ENCODE results near the gene PACRG.

PACRG gene

DNA sequence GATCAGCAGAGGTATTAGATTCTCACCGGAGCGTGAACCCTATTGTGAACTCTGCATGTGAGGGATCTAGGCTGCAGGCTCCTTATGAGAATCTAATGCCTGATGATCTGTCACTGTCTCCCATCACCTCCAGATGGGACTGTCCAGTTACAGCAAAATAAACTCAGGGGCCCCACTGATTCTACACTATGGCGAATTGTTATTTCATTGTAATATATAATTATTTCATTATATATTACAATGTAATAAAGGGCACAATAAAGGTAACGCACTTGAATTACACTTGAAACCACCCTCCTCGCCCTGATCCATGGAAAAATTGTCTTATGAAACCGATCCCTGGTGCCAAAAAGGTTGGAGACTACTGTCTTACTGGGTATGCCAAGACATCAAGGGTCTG is 18.8 kb upstream of the PACRG start:
- H3K27me3 ChIP-seq, result no peaks in the 10 kb centered on the region
- no peak overlapping the region for H3K4me3 ChIP-seq
- no peaks in the 10 kb centered on the region for H3K9me3 ChIP-seq
- H3K4me2 ChIP-seq, result no peak overlapping the region
- peaks cover 18% of the 10 kb centered on the region for H3K4me1 ChIP-seq
- no peak overlapping the region for H3K27ac ChIP-seq
- no peaks in the 10 kb centered on the region for H3K36me3 ChIP-seq
- no peak overlapping the region for H3K9ac ChIP-seq
- H4K20me1 ChIP-seq, result no peaks in the 10 kb centered on the region
- no peak for TF ChIP-seq Cebpa-rat (IDR thresholded peaks at IDR 0.05)

GRCh38 chr6:162709431-162709830 is 18.3 kb upstream of the PACRG start:
- H3K4me1 ChIP-seq, result peaks cover 18% of the 10 kb centered on the region
- no peaks in the 10 kb centered on the region for H3K9me3 ChIP-seq
- H3K36me3 ChIP-seq, result no peaks in the 10 kb centered on the region
- H3K27me3 ChIP-seq, result no peaks in the 10 kb centered on the region
- H4K20me1 ChIP-seq, result no peaks in the 10 kb centered on the region
- TF ChIP-seq Cebpa-rat (IDR thresholded peaks at IDR 0.05), result no peak
- H3K4me3 ChIP-seq, result no peak overlapping the region
- H3K9ac ChIP-seq, result no peak overlapping the region
- no peak overlapping the region for H3K4me2 ChIP-seq
- H3K27ac ChIP-seq, result no peak overlapping the region

GRCh38 chr6:162710419-162710818 is 17.4 kb upstream of the PACRG start:
- no peak overlapping the region for H3K4me3 ChIP-seq
- peaks cover 14% of the 10 kb centered on the region for H3K4me1 ChIP-seq
- no peaks in the 10 kb centered on the region for H3K27me3 ChIP-seq
- no peak overlapping the region for H3K9ac ChIP-seq
- no peak overlapping the region for H3K27ac ChIP-seq
- H4K20me1 ChIP-seq, result no peaks in the 10 kb centered on the region
- no peak for TF ChIP-seq Cebpa-rat (IDR thresholded peaks at IDR 0.05)
- no peaks in the 10 kb centered on the region for H3K9me3 ChIP-seq
- no peak overlapping the region for H3K4me2 ChIP-seq
- H3K36me3 ChIP-seq, result no peaks in the 10 kb centered on the region

GRCh38 chr6:162710936-162711335 is 16.8 kb upstream of the PACRG start:
- no peak overlapping the region for H3K9ac ChIP-seq
- no peaks in the 10 kb centered on the region for H3K9me3 ChIP-seq
- TF ChIP-seq Cebpa-rat (IDR thresholded peaks at IDR 0.05), result no peak
- no peaks in the 10 kb centered on the region for H4K20me1 ChIP-seq
- no peak overlapping the region for H3K4me3 ChIP-seq
- H3K27me3 ChIP-seq, result no peaks in the 10 kb centered on the region
- no peaks in the 10 kb centered on the region for H3K36me3 ChIP-seq
- H3K4me2 ChIP-seq, result no peak overlapping the region
- peaks cover 9% of the 10 kb centered on the region for H3K4me1 ChIP-seq
- no peak overlapping the region for H3K27ac ChIP-seq

- Histone ChIP-seq H3K9ac (no peak overlapping the region), H3K36me3 (no peaks in the 10 kb centered on the region), H3K4me2 (no peak overlapping the region), H4K20me1 (no peaks in the 10 kb centered on the region), H3K4me3 (no peak overlapping the region), H3K27me3 (no peaks in the 10 kb centered on the region), H3K9me3 (no peaks in the 10 kb centered on the region), H3K4me1 (peaks cover 4% of the 10 kb centered on the region), H3K27ac (no peak overlapping the region)
- TF ChIP-seq Cebpa-rat (IDR thresholded peaks at IDR 0.05), result no peak
These were observed 16.4 kb upstream of the PACRG start for GRCh38 chr6:162711376-162711775.

- H3K9me3 ChIP-seq, result peaks cover 4% of the 10 kb centered on the region; the same call in 1 of the 2 replicates
These were observed 15.1 kb upstream of the PACRG start for GRCh38 chr6:162712694-162713093.

DNA sequence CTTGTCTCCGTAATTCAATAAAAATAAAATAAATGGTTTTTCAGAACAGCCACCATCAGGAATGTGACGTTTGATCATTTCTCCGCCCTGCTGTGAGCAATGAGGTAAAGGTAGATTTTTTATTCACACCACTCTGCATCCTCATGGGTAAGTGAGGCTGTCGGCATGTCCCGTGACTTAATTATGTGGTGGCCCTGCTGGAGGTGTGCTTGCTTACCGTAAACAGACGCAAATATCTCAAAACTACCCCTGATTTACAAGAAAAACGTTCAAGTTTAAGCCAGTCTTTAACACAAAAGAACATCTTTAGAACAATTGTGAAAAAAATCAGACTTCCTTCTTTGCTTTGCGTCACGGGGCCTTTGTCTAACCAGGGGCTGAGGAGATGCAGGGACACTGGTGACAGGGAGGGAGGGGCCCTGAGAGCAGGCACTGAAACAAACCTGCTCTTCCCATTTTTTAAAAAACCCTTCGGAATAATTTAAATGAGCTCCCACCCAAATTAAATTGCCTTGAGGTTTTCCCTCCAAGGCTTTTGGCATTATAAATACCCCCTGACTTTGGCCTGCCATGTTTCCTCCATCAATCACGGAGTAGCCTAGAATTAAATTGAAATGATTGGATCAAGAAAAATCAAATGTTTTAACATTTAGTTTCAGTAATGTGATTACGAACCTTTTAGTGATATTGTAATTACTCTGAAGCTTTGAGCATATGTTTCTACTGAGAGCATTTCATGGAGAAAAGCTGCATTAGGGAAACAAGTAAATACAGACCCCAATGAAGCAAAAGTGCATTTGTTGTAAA is 13.6 kb upstream of the PACRG start:
- no peak for TF ChIP-seq Cebpa-rat (IDR thresholded peaks at IDR 0.05)
- Histone ChIP-seq H3K27me3 (no peaks in the 10 kb centered on the region), H3K4me1 (no peaks in the 10 kb centered on the region), H3K36me3 (no peaks in the 10 kb centered on the region), H4K20me1 (no peaks in the 10 kb centered on the region), H3K4me2 (no peak overlapping the region), H3K4me3 (no peak overlapping the region), H3K27ac (no peak overlapping the region), H3K9ac (no peak overlapping the region), H3K9me3 (peaks cover 4% of the 10 kb centered on the region; the same call in 1 of the 2 replicates)

More at GRCh38 chr6:162712694-162713093, 15.1 kb upstream of the PACRG start:
- H4K20me1 ChIP-seq, result no peaks in the 10 kb centered on the region
- no peak overlapping the region for H3K9ac ChIP-seq
- H3K27ac ChIP-seq, result no peak overlapping the region
- H3K4me1 ChIP-seq, result no peaks in the 10 kb centered on the region
- H3K36me3 ChIP-seq, result no peaks in the 10 kb centered on the region
- TF ChIP-seq Cebpa-rat (IDR thresholded peaks at IDR 0.05), result no peak
- no peak overlapping the region for H3K4me3 ChIP-seq
- H3K4me2 ChIP-seq, result no peak overlapping the region
- no peaks in the 10 kb centered on the region for H3K27me3 ChIP-seq

- Histone ChIP-seq H3K9me3 (peaks cover 4% of the 10 kb centered on the region; the same call in 1 of the 2 replicates), H3K4me2 (no peak overlapping the region), H3K4me3 (no peak overlapping the region), H3K9ac (no peak overlapping the region), H3K27ac (no peak overlapping the region), H3K4me1 (no peaks in the 10 kb centered on the region), H3K36me3 (no peaks in the 10 kb centered on the region), H4K20me1 (no peaks in the 10 kb centered on the region), H3K27me3 (no peaks in the 10 kb centered on the region)
- no peak for TF ChIP-seq Cebpa-rat (IDR thresholded peaks at IDR 0.05)
These were observed 12.2 kb upstream of the PACRG start for GRCh38 chr6:162715601-162716000.

GRCh38 chr6:162719528-162719927 is 8.2 kb upstream of the PACRG start:
- no peak overlapping the region for H3K9ac ChIP-seq
- H3K27me3 ChIP-seq, result no peaks in the 10 kb centered on the region
- H3K27ac ChIP-seq, result no peak overlapping the region
- H4K20me1 ChIP-seq, result no peaks in the 10 kb centered on the region
- H3K4me1 ChIP-seq, result no peaks in the 10 kb centered on the region
- H3K9me3 ChIP-seq, result peaks cover 4% of the 10 kb centered on the region; the same call in 1 of the 2 replicates
- no peak overlapping the region for H3K4me2 ChIP-seq
- no peaks in the 10 kb centered on the region for H3K36me3 ChIP-seq
- H3K4me3 ChIP-seq, result no peak overlapping the region
- TF ChIP-seq Cebpa-rat (IDR thresholded peaks at IDR 0.05), result no peak

GRCh38 chr6:162721404-162721687 is 6.4 kb upstream of the PACRG start:
- no peak for TF ChIP-seq Cebpa-rat (IDR thresholded peaks at IDR 0.05)
- Histone ChIP-seq H3K27me3 (no peaks in the 10 kb centered on the region), H3K9me3 (peaks cover 4% of the 10 kb centered on the region; the same call in 1 of the 2 replicates), H3K27ac (no peak overlapping the region), H3K4me3 (no peak overlapping the region), H3K36me3 (no peaks in the 10 kb centered on the region), H3K4me2 (no peak overlapping the region), H3K4me1 (no peaks in the 10 kb centered on the region), H3K9ac (no peak overlapping the region), H4K20me1 (no peaks in the 10 kb centered on the region)

Measured in BLaER1 (cell line).